Activated CD8-positive, alpha-beta T cell treated with anti-CD3 and anti-CD28 coated beads, Interleukin-2, amount 10 ng/mL, durations not matched to agents 7 days and 5 days (primary cell): ENCODE results near the gene APBB2. TPM values are rescaled to one million over a fixed set of nuclear protein-coding genes. Genes with fewer than 3 reads are reported as not detected.
"Not testable (repeated sequence)": the region's sequence is repeated elsewhere in the genome, so short reads cannot be mapped to it uniquely, and the experiment has no call there.

Experiments used
- ATAC-seq: fragments of 150-1000 bp; cut with Tn5 transposase; one replicate; pipeline ENCODE4 v1.10.0; 2021; ENCODE audit warnings: moderate library complexity
- CTCF ChIA-PET: fragments of 350-600 bp; sonication (Branson Sonifier 250); formaldehyde crosslinking; loops from one replicate; lab custom pipeline; 2021; ENCODE audit warnings: antibody characterized with exemption; lab: Charles Lee
- POLR2A ChIA-PET: fragments of 350-600 bp; sonication (Branson Sonifier 250); formaldehyde crosslinking; loops from one replicate; lab custom pipeline; 2021; ENCODE audit warnings: antibody characterized with exemption; lab: Charles Lee
- DNase-seq: peaks from one replicate; pipeline ENCODE4 v3.0.0-alpha.2; 2020
- H3K27ac Mint-ChIP-seq: one replicate; pipeline ENCODE4 v1.8.0; 2021; ENCODE audit warnings: mild to moderate bottlenecking, mixed read lengths
- H3K27me3 Mint-ChIP-seq: one replicate; pipeline ENCODE4 v1.8.0; 2021; ENCODE audit warnings: low read depth, mixed read lengths
- H3K36me3 Mint-ChIP-seq: one replicate; pipeline ENCODE4 v1.8.0; 2021; ENCODE audit warnings: low read depth, mixed read lengths
- H3K4me1 Mint-ChIP-seq: one replicate; pipeline ENCODE4 v1.8.0; 2021; ENCODE audit warnings: low read depth, mixed read lengths
- H3K4me3 Mint-ChIP-seq: one replicate; pipeline ENCODE4 v1.8.0; 2021; ENCODE audit warnings: mild to moderate bottlenecking, mixed read lengths
- H3K9me3 Mint-ChIP-seq: one replicate; pipeline ENCODE4 v1.8.0; 2022; ENCODE audit warnings: mixed read lengths; ENCODE audit not compliant: insufficient read depth
- total RNA-seq, 2 experiments: library from RNA; stranded (reverse); gene quantifications; one replicate each; pipeline ENCODE4 v1.2.3, GENCODE V29; 2021

APBB2 gene
- total RNA-seq, 2 experiments from 2014 or later = 0.53 to 0.57 TPM

DNA sequence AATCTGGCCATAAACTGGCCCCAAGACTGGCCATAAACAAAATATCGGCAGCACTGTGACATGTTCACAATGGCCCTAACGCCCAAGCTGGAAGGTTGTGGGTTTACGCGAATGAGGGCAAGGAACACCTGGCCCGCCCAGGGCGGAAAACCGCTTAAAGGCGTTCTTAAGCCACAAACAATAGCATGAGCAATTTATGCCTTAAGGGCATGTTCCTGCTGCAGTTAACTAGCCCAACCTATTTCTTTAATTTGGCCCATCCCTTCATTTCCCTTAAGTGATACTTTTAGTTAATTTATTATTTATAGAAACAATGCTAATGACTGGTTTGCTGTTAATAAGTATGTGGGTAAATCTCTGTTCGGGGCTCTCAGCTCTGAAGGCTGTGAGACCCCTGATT lies 154.9 kb downstream of the APBB2 start:
- H3K36me3 Mint-ChIP-seq, H3K9me3 Mint-ChIP-seq, H3K4me3 Mint-ChIP-seq, H3K4me1 Mint-ChIP-seq, CTCF ChIA-PET, H3K27ac Mint-ChIP-seq, H3K27me3 Mint-ChIP-seq, POLR2A ChIA-PET, ATAC-seq, DNase-seq: not testable (repeated sequence)

DNA sequence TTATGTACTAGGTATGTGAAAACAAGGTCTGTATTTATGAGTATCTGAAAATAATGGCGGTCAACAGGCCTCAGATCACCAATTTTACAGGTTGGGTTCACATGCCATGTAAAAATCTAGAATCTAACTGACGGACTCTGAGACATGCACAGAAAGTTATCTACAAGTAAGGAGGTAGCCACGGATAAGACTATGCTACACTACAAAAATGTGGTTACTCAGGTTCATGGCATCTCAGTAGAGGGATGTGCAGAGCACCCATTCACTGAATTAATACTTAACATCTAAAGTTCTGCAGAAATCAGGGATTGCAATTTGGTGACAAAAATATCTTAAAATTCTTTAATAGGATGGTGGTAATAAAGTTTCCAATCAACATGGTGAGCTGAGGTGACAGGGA lies 155.9 kb downstream of the APBB2 start:
- Mint-ChIP-seq H3K36me3 (no peaks in the 10 kb centered on the region), H3K9me3 (no peaks in the 10 kb centered on the region), H3K4me1 (no peaks in the 10 kb centered on the region), H3K27me3 (no peaks in the 10 kb centered on the region), H3K27ac (no peak overlapping the region), H3K4me3 (no peak overlapping the region)
- ChIA-PET POLR2A (no interaction called here), CTCF (no interaction called here)
- no peak for ATAC-seq
- no peak for DNase-seq

DNA sequence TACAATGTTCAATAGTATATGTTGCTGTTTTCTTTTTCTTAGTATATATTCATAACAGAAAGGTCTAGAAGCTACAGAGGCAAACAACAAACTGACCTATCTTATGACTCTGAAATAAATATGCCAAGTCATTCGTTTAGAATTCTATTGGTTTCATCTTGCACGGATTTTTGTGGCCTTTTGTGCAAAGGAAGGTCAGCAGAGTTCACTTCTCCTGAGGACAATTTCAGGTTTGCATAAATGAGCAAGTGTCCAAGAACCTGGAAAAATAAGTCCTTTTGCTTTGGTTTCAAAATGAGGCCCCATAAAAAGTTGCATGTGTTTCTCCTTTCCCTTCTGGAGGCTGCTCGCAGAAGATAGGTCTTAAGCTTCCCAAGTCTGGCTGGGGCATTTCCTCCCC lies 156.9 kb downstream of the APBB2 start:
- no peaks in the 10 kb centered on the region for H3K4me1 Mint-ChIP-seq

DNA sequence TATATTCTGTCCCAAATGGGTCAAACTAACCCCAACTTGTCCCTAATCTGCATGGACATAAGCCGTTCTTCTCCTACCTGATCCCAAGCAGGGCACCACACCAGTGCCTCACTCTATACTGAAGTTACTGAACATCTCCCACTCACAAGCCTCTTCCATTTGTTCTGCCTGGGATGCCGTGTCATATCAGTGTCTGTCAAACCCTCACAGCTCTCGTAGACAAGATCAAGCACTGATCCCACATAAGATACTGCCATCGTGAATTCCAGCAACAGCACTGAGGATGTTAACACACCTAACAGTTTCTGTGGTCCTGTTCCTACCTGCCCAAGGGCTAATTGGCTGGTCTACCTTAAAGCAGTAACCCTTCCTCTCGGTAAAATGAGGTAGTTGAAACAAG lies 162.1 kb downstream of the APBB2 start:
- ChIA-PET CTCF (no interaction called here), POLR2A (no interaction called here)
- Mint-ChIP-seq H3K27ac (no peak overlapping the region), H3K27me3 (no peaks in the 10 kb centered on the region), H3K36me3 (no peaks in the 10 kb centered on the region), H3K4me3 (no peak overlapping the region), H3K9me3 (no peaks in the 10 kb centered on the region), H3K4me1 (no peaks in the 10 kb centered on the region)
- ATAC-seq = no peak
- no peak for DNase-seq

More for the DNA sequence above, 156.9 kb downstream of the APBB2 start:
- H3K4me3 Mint-ChIP-seq = no peak overlapping the region
- CTCF ChIA-PET = no interaction called here
- no peak for DNase-seq
- ATAC-seq = no peak
- POLR2A ChIA-PET = no interaction called here
- H3K27ac Mint-ChIP-seq = no peak overlapping the region
- H3K9me3 Mint-ChIP-seq = no peaks in the 10 kb centered on the region
- no peaks in the 10 kb centered on the region for H3K27me3 Mint-ChIP-seq
- H3K36me3 Mint-ChIP-seq = no peaks in the 10 kb centered on the region

DNA sequence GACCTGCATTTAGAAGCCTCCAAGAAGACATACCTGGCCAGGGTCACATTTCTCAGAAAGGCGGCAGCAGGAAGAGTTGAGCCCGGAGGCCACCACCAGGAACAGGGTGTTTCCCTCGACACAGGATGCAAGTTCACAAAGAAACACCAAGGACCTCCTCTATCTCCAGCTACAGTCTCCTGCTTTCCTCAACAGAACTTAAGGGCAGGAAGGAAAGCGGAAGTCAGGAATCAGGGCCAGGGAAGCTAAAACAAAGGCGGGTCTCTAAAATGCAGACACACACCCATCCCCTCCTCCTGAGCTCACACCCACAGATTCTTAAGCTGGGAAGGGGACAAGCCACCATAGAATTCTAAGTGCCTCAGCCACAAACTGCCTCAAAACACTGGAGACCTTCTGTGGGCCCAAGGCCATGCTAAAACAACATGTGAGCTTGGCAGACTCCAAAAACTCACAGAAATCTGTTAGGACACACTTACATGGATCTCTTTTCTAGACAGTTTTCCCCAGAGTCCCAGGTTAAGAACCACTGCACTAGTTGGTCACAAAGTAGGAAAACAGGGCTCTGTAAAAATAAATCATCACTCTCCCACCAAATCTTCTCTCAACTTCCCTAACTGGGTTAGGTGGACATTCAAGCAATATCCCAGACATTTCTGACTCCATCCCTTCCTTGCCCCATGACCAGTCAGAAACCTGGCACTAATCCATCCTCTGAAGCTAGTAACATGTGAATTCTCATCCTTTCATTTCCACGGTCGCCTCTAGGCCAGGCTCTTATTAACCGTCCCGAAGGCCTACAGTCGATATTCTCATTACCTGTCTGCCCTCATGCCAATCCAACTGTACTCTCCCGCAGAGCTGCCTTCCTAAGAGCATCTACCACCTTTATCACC lies 163.2 kb downstream of the APBB2 start:
- ATAC-seq = no peak
- Mint-ChIP-seq H3K27me3 (no peaks in the 10 kb centered on the region), H3K4me3 (no peak overlapping the region), H3K9me3 (no peaks in the 10 kb centered on the region), H3K4me1 (no peaks in the 10 kb centered on the region), H3K36me3 (no peaks in the 10 kb centered on the region), H3K27ac (no peak overlapping the region)
- DNase-seq = no peak
- POLR2A ChIA-PET = no interaction called here
- CTCF ChIA-PET = interaction anchor here (0.8 kb wide), 1 partner anchor 13 kb away, joined by 3 read pairs; no protein-coding TSS in a partner anchor

DNA sequence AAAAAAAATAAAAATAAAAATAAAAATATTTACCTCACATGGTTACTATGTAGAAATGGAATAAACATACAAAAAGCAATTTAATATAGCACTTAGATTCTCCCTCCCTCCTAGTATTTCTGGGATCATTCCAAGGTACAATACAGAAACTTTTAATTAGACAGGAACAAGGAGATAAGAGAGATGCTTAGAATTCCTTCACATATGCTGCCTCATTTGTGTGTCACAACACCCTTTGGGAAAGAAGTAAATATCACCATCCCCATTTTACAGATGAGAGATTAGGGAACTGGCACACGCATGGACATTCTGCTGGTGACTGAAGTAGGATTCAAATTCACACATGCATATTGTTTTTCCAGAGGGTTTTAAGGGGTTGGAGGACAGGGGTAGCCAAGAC lies 164.2 kb downstream of the APBB2 start:
- no peaks in the 10 kb centered on the region for H3K4me1 Mint-ChIP-seq
- no peaks in the 10 kb centered on the region for H3K9me3 Mint-ChIP-seq
- ChIA-PET CTCF (no interaction called here), POLR2A (no interaction called here)
- no peak overlapping the region for H3K27ac Mint-ChIP-seq
- no peak for ATAC-seq
- H3K36me3 Mint-ChIP-seq = no peaks in the 10 kb centered on the region
- no peaks in the 10 kb centered on the region for H3K27me3 Mint-ChIP-seq
- no peak for DNase-seq
- no peak overlapping the region for H3K4me3 Mint-ChIP-seq

DNA sequence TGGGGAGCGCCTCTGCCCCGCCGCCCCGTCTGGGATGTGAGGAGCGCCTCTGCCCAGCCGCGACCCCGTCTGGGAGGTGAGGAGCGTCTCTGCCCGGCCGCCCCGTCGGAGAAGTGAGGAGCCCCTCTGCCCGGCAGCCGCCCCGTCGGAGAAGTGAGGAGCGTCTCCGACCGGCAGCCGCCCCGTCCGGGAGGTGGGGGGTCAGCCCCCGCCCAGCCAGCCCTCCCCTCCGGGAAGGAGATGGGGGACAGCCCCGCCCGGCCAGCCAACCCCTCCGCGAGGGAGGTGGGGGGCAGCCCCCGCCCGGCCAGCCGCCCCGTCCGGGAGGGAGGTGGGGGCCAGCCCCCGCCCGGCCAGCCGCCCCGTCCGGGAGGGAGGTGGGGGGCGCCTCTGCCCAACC lies 165.2 kb downstream of the APBB2 start:
- ATAC-seq, H3K4me3 Mint-ChIP-seq, DNase-seq, POLR2A ChIA-PET, H3K27ac Mint-ChIP-seq, H3K9me3 Mint-ChIP-seq, H3K27me3 Mint-ChIP-seq, H3K4me1 Mint-ChIP-seq, H3K36me3 Mint-ChIP-seq, CTCF ChIA-PET: not testable (repeated sequence)

DNA sequence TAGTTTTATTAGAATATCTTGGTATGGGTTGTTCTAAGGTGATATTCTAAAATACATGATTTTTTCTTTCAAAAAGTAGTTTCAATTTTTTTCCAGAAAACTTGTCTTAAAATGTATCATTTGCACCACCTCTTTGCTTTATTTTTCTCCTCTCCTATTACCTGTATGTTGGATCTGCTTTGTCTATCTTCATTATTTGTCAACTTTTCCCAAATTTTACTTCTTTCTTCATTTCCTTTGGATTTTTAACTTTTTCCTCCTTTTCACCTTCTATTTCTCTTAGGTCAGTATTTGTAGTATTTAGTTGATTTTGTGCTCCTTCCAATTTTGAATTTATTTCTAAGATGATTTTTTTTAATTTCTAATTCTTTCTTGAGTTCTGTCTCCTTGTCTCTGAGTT lies 169.6 kb downstream of the APBB2 start:
- no peaks in the 10 kb centered on the region for H3K4me1 Mint-ChIP-seq
- H3K4me3 Mint-ChIP-seq = no peak overlapping the region
- CTCF ChIA-PET = no interaction called here
- H3K27me3 Mint-ChIP-seq = no peaks in the 10 kb centered on the region
- no peak for DNase-seq
- POLR2A ChIA-PET = no interaction called here
- H3K36me3 Mint-ChIP-seq = no peaks in the 10 kb centered on the region
- H3K9me3 Mint-ChIP-seq = no peaks in the 10 kb centered on the region
- no peak overlapping the region for H3K27ac Mint-ChIP-seq
- no peak for ATAC-seq

DNA sequence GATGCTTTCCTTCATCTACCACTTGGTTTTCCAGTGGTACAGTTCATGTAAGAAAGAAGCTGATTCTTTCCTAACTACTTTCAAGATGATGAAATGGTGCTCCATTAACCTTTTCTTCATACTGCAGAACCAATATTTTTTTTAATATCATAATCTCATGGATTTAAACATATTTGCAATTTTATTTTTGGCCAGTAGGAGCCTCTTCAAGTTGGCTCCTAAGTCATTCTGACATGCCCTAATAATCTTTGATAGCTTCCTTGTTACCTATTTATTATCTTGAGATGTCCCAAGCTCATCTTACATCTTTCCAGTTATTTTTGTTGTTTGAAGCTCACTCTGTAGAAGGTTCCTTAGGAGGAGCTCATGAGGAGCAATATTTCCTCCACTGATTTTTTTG lies 170.2 kb downstream of the APBB2 start:
- ChIA-PET POLR2A (no interaction called here), CTCF (no interaction called here)
- H3K9me3 Mint-ChIP-seq = no peaks in the 10 kb centered on the region
- no peak overlapping the region for H3K27ac Mint-ChIP-seq
- H3K4me1 Mint-ChIP-seq = no peaks in the 10 kb centered on the region
- no peak for ATAC-seq
- H3K4me3 Mint-ChIP-seq = no peak overlapping the region
- DNase-seq = no peak
- no peaks in the 10 kb centered on the region for H3K36me3 Mint-ChIP-seq
- no peaks in the 10 kb centered on the region for H3K27me3 Mint-ChIP-seq

DNA sequence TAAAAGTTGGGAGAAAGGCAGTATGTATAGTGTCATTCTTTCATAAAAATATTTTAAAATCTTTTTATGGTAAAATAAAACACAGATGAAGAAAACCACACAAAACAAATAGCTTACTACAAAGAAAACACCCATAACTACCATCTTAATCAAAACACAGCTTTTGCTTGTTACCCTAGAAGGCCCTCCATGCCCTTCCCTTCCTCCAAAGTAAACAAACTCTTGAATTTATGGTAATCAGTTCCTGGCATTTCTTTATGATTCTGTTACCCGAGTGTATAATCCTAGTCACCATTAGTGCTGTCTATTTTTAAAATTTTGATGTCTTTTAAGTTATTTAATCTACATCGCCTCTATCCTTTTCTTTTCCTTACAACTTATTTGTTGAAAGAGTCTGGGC lies 170.9 kb downstream of the APBB2 start:
- Mint-ChIP-seq H3K27ac (no peak overlapping the region), H3K27me3 (no peaks in the 10 kb centered on the region), H3K36me3 (no peaks in the 10 kb centered on the region), H3K4me3 (no peak overlapping the region), H3K4me1 (no peaks in the 10 kb centered on the region), H3K9me3 (no peaks in the 10 kb centered on the region)
- ATAC-seq (no peak), DNase-seq (no peak)
- ChIA-PET POLR2A (no interaction called here), CTCF (no interaction called here)

DNA sequence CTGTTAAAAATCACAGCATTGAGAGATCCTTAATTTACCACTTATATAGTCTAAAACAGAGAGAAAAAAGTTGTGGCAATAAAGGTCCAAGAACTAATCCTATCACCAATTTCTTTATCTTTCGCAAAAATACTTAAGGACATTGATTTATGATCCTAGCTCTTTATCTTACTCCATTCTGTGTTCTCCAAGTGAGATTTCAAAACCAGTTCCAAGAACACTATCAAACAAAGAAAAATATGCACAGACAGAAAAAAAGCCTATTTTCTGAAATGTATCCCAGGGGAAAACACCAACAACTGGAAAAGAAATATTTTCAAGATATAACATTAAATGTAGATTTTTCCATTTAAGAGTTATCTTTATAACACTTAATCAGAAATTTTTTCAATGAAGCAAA lies 172.8 kb downstream of the APBB2 start:
- H3K27me3 Mint-ChIP-seq = no peaks in the 10 kb centered on the region
- no peak for DNase-seq
- POLR2A ChIA-PET = no interaction called here
- no peak overlapping the region for H3K4me3 Mint-ChIP-seq
- H3K36me3 Mint-ChIP-seq = no peaks in the 10 kb centered on the region
- no peak for ATAC-seq
- no peaks in the 10 kb centered on the region for H3K4me1 Mint-ChIP-seq
- no peak overlapping the region for H3K27ac Mint-ChIP-seq
- CTCF ChIA-PET = interaction anchor here (0.8 kb wide), 1 partner anchor 13 kb away, joined by 3 read pairs; no protein-coding TSS in a partner anchor
- H3K9me3 Mint-ChIP-seq = no peaks in the 10 kb centered on the region

DNA sequence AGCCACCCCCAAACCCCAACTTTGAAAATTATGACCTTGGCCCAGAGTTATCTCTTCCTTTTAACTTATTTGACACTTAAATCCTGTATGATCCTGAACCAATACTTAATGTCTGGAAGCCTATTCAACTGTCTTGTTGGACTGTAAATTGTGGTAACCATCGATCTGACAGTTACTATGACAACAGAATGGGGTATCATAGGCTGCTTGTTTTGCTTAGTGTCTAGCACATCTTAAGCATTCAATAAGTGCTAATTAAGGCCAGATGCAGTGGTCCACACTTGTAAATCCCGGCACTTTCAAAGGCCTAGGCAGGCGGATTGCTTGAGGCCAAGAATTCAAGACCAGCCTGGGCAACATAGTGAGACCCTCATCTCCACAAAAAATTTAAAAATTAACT lies 175.0 kb downstream of the APBB2 start:
- CTCF ChIA-PET = interaction anchor here (1.3 kb wide), 1 partner anchor 114 kb away, joined by 4 read pairs; no protein-coding TSS in a partner anchor
- no peak overlapping the region for H3K27ac Mint-ChIP-seq
- ATAC-seq (no peak), DNase-seq (no peak)
- H3K4me1 Mint-ChIP-seq = no peaks in the 10 kb centered on the region
- no peaks in the 10 kb centered on the region for H3K36me3 Mint-ChIP-seq
- POLR2A ChIA-PET = no interaction called here
- H3K9me3 Mint-ChIP-seq = no peaks in the 10 kb centered on the region
- no peaks in the 10 kb centered on the region for H3K27me3 Mint-ChIP-seq
- H3K4me3 Mint-ChIP-seq = no peak overlapping the region
